Upper lobe of left lung (tissue), 4 donors: ENCODE data around the gene NLRP11.
"Not testable (repeated sequence)": the region's sequence is repeated elsewhere in the genome, so short reads cannot be mapped to it uniquely, and the experiment has no call there.

ENCODE experiments used
- CTCF ChIP-seq, 6 experiments: fragments of 450-650 bp in 4 of 6; fragments of 200-600 bp in 2 of 6; sonication (generic) in 2 of 6; IDR thresholded peaks; one replicate each; pipeline ENCODE4 v1.5.1; 2016 to 2019; ENCODE audit warnings: antibody characterized with exemption in 6 of 6
- EP300 ChIP-seq, 4 donors: sonication (generic); formaldehyde crosslinking; IDR thresholded peaks; one replicate each; pipeline ENCODE4 v1.5.1; 2017; ENCODE audit warnings: antibody characterized with exemption in 4 of 4, control low read depth in 2 of 4
- POLR2A ChIP-seq, 4 donors: fragments of 450-650 bp; IDR thresholded peaks; one replicate each; pipeline ENCODE4 v1.5.1; 2016 to 2017; ENCODE audit warnings: antibody characterized with exemption in 4 of 4, mild to moderate bottlenecking in 2 of 4
- POLR2AphosphoS5 ChIP-seq, 2 donors: sonication (generic); formaldehyde crosslinking; IDR thresholded peaks; one replicate each; pipeline ENCODE4 v1.5.1; 2017; ENCODE audit warnings: antibody characterized with exemption in 2 of 2

DNA sequence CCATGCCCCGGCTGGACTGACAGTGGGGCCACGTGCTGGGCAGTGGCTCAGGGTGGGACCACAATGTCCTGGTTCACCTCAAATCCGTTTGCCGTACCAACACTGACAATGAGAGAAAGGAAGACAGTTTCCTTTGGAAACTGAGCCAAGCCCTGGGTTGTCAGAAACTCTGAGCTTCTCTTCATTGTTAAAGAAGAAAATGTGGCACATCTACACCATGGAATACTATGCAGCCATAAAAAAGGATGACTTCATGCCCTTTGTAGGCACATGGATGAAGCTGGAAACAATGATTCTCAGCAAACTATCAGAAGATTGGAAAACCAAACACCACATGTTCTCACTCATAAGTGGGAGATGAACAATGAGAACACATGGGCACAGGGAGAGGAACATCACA, 75.0 kb downstream of the NLRP11 start:
- TF ChIP-seq CTCF, POLR2A, POLR2AphosphoS5, EP300 (IDR thresholded peaks at IDR 0.05): not testable (repeated sequence)
